HuH-7 (cell line): ENCODE data around the gene HAUS7.
A peak's percentile ranks its signal among the peaks of the same experiment; 100 is the strongest.

ENCODE experiments used
- DNase-seq: peaks from one replicate; pipeline ENCODE4 v3.0.0; 2011; ENCODE audit warnings: low spot score

The HAUS7 gene

DNA sequence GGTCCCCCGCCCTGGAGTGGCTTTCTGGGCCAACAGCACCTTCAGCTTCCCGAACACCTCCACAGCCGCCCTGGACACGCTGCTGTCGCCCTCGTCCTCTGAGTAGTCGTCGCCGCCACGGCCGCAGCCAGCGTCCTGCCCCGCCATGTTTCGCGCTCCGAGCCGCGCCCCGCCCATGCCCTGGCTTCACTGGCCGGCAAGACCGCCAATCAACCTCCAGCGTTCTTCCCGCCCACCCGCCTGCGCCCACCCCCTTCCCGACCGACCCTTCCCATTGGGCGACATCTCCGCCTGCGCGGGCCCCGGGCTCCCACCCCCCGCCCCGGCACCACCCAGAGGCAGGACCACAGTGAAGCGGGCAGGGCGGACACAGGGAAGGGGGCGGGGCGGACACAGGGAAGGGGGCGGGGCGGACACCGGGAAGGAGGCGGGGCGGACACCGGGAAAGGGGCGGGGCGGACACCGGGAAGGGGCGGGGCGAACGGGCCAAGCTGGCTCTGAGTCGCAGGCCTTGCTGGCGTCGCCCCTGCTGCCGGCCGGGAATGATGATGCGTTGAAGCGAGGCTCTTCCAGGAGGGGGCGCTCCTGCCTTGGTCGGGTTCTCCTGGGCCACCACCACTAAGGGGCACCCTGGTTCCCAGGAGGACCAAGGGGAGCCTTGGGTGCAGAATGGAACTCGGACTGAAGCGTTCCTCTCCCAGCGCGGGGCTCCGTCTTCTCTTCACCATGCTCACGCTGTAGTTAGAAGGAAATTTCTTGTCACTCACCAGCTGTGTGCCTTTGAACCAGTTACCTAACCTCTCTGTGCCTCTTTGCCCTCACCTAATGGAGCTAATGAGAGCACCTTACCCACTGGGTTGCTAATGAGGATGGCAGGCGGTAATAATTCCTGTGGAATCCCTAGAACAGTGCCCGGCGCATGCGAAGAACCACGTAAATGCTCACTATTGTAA, at the start of gene HAUS7:
Gene HAUS7 (minus strand): TSS at position 166 of the 953 bp plus-strand sequence. CDS start 19 bp downstream, at position 147.
- peak; percentile 96 for DNase-seq

DNA sequence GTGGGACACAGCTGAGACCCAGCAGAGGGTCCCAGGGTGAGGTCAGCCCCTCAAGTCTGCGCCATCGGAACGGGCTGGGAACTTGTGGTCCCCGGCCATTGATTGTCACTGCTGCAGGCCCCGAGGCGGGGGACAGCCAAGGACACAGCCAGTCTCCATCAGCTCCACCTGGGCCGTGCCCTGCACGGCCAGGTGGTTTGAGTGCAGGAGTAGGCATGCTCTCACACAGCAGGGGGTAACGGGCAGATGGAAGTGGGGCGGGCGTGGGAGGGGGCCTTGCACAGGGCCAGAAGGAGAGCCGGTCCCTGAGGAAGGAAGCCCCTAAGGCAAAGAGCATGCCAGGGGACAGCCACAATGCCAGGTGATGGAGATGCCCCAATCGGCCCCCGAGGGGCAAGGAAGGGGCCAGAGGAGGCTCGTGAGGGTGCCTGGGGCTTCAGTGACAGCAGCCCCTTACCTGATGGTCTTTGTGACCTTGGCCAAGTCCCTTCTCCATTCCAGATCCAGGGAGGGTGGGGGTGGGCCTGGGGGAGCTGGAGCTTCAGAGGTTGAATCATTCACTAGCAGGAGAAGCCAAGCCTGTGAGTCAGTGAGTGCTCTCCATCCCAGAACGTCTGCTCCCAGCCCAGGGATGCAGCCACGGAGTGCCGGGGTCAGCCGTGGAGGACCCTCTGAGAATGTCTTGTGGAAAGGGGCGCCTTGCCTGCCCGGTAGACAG, 49.4 kb upstream of the HAUS7 start:
- DNase-seq: no peak

GRCh38 chrX:153517946-153518834, 47.8 kb upstream of the HAUS7 start:
- no peak for DNase-seq

GRCh38 chrX:153517423-153517822, 47.0 kb upstream of the HAUS7 start, which contains the start of gene ATP2B3:
ATP2B3 (plus strand) TSS chrX:153517642; CDS start chrX:153536248, 18,606 bp downstream.
- DNase-seq: no peak

DNA sequence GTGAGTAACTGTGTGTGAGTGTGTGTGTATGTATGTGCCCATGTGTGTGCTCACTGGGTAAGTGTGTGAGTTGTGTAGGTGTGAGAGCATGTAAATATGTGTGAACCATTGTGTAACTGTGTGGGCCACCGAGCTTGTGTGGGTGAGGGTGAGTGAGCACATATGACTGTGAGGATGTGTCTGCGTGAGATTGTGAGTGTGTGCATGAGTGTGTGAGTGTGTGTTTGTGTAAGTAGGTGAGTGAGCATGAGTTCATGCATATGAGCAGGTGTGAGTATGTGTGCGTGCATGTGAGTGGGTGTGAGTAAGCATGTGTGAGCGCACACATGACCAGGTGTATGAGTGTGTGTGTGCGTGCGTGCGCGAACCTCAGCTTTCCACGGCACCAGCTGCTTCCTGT, 45.7 kb upstream of the HAUS7 start:
- DNase-seq: no peak

GRCh38 chrX:153515435-153515834, 45.1 kb upstream of the HAUS7 start:
- DNase-seq: no peak

DNA sequence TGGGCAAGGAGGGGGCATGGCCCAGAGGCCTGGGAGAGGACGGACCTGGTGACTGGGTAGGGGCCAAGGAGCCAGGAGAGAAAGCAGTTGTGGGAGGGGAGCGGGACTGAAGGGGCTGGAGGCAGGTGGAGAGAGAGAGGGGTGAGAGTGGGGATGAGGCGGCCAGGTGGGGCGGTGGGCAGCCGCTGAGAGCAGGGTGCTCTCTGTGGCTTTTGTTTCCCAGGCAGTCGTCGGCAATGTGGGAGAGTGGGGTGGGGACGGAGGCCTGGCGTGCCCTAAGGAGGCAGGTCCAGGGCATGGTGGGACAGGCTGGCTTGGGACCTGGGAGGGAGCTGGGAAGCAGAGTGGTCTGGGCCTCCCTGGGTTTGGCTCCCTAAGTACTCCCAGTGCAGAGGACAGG, 43.9 kb upstream of the HAUS7 start:
- no peak for DNase-seq

DNA sequence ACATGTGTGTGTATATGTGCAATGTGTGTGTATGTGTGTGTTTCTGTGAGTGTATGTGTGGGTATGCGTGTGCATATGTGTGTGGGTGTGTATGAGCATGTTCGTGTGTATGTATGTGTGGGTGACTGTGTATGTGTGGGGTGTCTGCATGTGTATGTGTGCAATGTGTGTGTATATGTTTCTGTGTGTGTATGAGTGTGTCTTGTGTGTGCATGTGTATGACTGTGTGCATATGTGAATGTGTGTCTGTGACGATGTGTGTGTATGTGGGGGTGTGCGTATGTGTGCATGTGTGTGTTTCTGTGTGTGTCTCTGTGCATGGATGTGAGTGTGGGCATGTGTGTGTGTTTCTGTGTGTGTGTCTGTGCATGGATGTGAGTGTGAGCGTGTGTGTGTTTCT, 42.9 kb upstream of the HAUS7 start:
- DNase-seq: no peak

GRCh38 chrX:153512501-153512893, 42.1 kb upstream of the HAUS7 start:
- DNase-seq: no peak

DNA sequence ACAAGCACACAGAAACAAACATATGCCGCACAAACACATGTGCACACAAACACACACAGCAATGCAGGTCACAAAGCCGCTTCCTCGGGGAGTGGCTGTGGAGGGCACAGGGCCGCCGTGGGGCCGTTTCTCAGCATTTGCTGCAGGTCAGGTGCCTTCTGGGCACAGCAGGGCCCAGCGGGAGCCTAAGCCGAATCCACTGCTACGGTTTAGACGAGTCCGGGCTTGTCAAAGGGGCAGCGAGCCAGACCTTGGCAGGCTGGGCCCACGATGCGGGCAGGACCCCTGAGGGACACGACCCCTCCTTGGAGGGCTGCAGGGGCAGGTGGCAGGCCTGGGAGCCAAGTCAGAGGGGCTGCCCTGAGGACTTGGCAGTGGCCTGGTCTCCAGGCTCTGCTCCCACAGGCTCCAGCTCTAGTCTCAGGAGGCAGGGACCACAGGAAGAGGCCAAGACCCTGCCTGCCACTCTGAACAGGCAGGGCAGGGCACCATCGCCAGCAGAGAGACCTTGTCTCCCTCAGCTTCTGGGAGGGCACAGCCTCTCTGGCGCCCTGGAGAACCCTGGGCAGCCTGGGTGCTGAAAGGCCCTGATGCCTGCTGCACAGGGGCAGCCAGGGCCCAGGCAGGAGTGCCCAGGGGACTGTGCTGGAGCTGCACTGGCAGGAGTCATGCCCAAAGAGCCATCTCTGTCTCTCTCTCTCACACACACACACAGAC, 41.6 kb upstream of the HAUS7 start:
- no peak for DNase-seq

GRCh38 chrX:153510383-153510782, 40.0 kb upstream of the HAUS7 start:
- no peak for DNase-seq

GRCh38 chrX:153509592-153509991, 39.2 kb upstream of the HAUS7 start:
- no peak for DNase-seq

- DNase-seq: peak; percentile 94
Observed at GRCh38 chrX:153507484-153508178, 37.3 kb upstream of the HAUS7 start.

DNA sequence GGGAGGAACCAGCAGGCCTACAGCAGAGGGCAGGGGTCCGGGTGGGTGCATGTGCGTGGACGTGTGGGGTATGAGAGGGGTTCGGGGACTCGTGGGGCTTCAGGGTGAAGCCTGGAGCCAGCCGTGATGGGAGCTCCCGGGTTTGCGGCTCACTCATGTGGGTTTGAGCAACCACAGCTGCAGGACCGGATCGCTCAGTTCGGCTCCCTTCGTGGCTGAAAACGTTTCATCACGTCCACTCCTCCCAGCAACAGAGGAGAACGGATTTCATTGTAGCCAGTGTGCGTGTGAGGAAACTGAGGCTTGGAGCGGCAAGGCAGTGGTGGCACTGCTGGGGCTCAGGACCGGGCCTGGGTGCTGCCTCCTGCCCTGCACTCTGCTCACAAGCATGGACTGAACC, 35.0 kb upstream of the HAUS7 start:
- DNase-seq: no peak

- DNase-seq: no peak
Observed at GRCh38 chrX:153504445-153505016, 34.2 kb upstream of the HAUS7 start.

DNA sequence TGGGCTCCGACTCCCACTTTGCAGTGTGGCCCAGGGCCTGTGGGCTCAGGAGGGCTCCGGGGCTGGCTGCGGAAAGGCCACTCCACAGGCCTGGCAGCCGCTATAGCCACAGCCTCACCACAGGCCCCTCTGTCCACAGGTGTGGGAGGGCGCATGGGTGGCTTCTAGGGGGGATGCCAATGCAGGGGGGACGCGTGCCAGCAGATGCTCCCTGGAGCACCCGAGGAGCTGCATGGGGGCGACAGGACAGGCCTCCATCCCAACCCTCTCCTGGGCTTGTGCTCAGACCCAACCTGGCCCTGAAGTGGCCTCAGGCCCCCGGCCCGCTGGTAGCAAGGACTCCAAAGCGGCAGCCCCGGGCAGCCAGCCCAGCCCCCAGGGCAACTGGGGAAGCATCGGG, 32.4 kb upstream of the HAUS7 start:
- no peak for DNase-seq

DNA sequence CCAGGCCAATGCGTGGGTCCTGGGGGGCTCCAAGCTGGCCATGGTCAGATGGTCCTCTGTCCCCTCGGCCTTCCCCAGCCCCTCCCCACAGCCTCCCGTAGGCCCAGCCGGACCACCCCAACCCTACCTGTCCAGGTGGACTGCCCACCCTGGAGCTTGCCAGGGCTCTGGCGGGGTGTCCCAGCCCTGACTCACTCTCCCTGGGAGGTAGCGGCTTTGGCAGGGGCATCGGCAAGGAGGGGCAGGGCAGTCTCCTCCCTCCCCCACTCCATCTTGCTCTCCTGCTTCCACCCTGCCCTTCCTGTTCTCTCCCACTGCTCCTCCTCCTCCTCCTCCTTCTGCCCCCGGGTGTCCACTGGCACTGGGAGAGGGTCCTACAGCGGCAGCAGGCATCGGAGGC, 31.8 kb upstream of the HAUS7 start:
- DNase-seq: no peak

- no peak for DNase-seq
Observed at GRCh38 chrX:153501530-153501929, 31.2 kb upstream of the HAUS7 start.

DNA sequence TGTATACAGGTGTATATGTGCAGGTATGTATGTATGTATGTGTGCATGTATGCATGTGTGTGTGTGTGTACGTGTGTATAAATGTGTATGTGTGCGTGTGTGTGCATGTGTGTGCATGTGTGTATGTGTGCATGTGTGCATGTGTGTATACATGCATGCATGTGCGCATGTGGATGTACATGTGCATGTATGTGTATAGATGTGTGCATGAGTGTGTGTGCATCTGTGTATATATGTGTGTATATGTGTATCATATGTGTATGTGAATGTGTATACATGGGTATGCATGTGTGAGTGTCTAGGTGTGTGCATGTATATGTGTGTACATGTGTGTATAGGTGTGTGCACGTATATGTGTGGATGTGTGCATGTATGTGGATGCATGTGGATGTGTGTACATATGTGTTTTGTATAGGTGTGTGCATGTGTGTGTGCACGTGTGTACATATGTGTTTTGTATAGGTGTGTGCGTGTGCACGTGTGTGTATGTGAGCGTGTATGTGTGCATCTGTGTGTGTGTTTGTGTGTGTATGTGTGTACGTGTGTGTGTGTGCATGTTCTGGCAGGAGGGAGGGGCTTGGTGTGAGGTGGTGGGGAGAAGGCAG, 30.4 kb upstream of the HAUS7 start:
- DNase-seq: no peak

DNA sequence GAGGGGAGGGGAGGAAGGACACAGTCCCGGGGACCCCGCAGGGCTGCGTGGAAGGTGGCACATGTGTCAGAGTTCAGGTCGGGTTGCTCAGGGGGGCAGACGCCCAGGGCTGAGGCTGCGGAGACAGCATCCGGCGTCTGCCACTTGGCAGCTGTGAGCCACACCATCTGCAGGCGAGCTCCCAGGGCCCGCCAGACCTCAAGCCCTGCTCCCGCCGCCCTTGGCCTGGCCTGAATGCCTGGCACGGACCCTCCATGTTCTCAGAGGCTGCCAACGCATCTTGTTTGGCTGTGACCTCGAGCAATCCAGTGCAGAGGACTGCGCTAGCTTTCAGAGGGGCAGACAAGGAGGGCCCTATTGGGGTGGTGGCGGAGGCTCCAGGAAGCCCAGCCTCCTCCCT, 29.5 kb upstream of the HAUS7 start:
- DNase-seq: no peak
